K562 (cell line): ENCODE measurements around the gene NFATC2.

Experiments used
- JUN ChIP-seq, 2 experiments: sonication (generic) in 1 of 2; formaldehyde crosslinking in 1 of 2; IDR thresholded peaks; 2 replicates each; pipeline versions ENCODE4 v1.6.1 to v1.8.0; 2012 to 2022; ENCODE audit warnings: borderline replicate concordance in 2 of 2, mild to moderate bottlenecking in 2 of 2, improper control_type of control experiment in 1 of 2, low read depth in 1 of 2, low read length in 1 of 2, missing genetic modification reagents in 1 of 2
- NR2C1 ChIP-seq, 2 experiments: fragments of 450-650 bp; IDR thresholded peaks; 2 replicates each; pipeline ENCODE4 v1.6.1; 2017; ENCODE audit warnings: mild to moderate bottlenecking in 2 of 2, antibody characterized with exemption in 1 of 2, inconsistent platforms in 1 of 2, missing compliant biosample characterization in 1 of 2, missing genetic modification characterization in 1 of 2
- POLR2A ChIP-seq: fragments of 450-650 bp; conservative IDR thresholded peaks from 2 replicates; pipeline ENCODE4 v1.6.1; 2016
- ZFX ChIP-seq: sonication (generic); formaldehyde crosslinking; IDR thresholded peaks from 2 replicates; pipeline ENCODE4 v1.8.0; 2022; ENCODE audit warnings: mild to moderate bottlenecking, missing genetic modification reagents, moderate library complexity
- ZNF324 ChIP-seq: fragments of 250-450 bp; sonication (Bioruptor Pico); IDR thresholded peaks from 2 replicates; pipeline ENCODE4 v1.4.0; 2020; ENCODE audit warnings: mild to moderate bottlenecking
- TF ChIP-seq, protein P1 (sequence below): fragments of 250-450 bp; sonication (Bioruptor Pico); IDR thresholded peaks from 2 replicates; pipeline ENCODE4 v1.8.0; 2022; ENCODE audit warnings: moderate library complexity, mild to moderate bottlenecking, inconsistent platforms
- TF ChIP-seq, protein P2 (sequence below), 3 experiments: IDR thresholded peaks in 2 of 3; conservative IDR thresholded peaks in 1 of 3; 2 replicates each; pipeline ENCODE4 v1.5.1; 2011 to 2012; ENCODE audit warnings: low read length in 3 of 3, mild to moderate bottlenecking in 3 of 3, control low read depth in 2 of 3, improper control_type of control experiment in 1 of 3, inconsistent platforms in 1 of 3, low read depth in 1 of 3, mixed read lengths in 1 of 3, moderate library complexity in 1 of 3; ENCODE audit not compliant: insufficient read depth in 2 of 3
- TF ChIP-seq, protein P3 (sequence below): fragments of 250-450 bp; sonication (Bioruptor Pico); IDR thresholded peaks from 2 replicates; pipeline ENCODE4 v1.8.0; 2022; ENCODE audit warnings: inconsistent platforms, mild to moderate bottlenecking, moderate library complexity, borderline replicate concordance

- TF ChIP-seq POLR2A (no peak), ZFX (CRISPR knock-in tag) (no peak), JUN (IDR thresholded peaks at IDR 0.05; ENCODE audit: borderline replicate concordance, low read depth, low read length) (no peak), JUN (CRISPR knock-in tag; IDR thresholded peaks at IDR 0.05; ENCODE audit: borderline replicate concordance) (no peak), ZNF324 (no peak), NR2C1 (IDR thresholded peaks at IDR 0.05) (no peak), NR2C1 (tag; IDR thresholded peaks at IDR 0.05) (no peak)
- TF ChIP-seq, protein P1, sequence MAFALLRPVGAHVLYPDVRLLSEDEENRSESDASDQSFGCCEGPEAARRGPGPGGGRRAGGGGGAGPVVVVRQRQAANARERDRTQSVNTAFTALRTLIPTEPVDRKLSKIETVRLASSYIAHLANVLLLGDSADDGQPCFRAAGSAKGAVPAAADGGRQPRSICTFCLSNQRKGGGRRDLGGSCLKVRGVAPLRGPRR (CRISPR knock-in tag): no peak
- TF ChIP-seq, protein P2, sequence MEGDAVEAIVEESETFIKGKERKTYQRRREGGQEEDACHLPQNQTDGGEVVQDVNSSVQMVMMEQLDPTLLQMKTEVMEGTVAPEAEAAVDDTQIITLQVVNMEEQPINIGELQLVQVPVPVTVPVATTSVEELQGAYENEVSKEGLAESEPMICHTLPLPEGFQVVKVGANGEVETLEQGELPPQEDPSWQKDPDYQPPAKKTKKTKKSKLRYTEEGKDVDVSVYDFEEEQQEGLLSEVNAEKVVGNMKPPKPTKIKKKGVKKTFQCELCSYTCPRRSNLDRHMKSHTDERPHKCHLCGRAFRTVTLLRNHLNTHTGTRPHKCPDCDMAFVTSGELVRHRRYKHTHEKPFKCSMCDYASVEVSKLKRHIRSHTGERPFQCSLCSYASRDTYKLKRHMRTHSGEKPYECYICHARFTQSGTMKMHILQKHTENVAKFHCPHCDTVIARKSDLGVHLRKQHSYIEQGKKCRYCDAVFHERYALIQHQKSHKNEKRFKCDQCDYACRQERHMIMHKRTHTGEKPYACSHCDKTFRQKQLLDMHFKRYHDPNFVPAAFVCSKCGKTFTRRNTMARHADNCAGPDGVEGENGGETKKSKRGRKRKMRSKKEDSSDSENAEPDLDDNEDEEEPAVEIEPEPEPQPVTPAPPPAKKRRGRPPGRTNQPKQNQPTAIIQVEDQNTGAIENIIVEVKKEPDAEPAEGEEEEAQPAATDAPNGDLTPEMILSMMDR (IDR thresholded peaks at IDR 0.05 in 2 of 3, conservative IDR thresholded peaks at IDR 0.05 in 1 of 3; ENCODE audit: insufficient read depth in 2 of 3, low read depth in 1 of 3, low read length in 3 of 3): no peak
- TF ChIP-seq, protein P3, sequence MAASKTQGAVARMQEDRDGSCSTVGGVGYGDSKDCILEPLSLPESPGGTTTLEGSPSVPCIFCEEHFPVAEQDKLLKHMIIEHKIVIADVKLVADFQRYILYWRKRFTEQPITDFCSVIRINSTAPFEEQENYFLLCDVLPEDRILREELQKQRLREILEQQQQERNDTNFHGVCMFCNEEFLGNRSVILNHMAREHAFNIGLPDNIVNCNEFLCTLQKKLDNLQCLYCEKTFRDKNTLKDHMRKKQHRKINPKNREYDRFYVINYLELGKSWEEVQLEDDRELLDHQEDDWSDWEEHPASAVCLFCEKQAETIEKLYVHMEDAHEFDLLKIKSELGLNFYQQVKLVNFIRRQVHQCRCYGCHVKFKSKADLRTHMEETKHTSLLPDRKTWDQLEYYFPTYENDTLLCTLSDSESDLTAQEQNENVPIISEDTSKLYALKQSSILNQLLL (CRISPR knock-in tag): no peak
These were observed 121.7 kb downstream of the NFATC2 start for GRCh38 chr20:51420805-51421204.
